ENCODE measurements around the gene EFNA2.

EFNA2 gene

GRCh38 chr19:1349211-1349610, 63.5 kb downstream of the EFNA2 start:
- no peak for TF ChIP-seq CTCF (conservative IDR thresholded peaks at IDR 0.05; ENCODE audit: low read depth, low read length)
- H3K4me3 ChIP-seq (ENCODE audit: low read length), result no peak overlapping the region
- DNase-seq (ENCODE audit: low read depth), result no peak

GRCh38 chr19:1350867-1351266, 65.2 kb downstream of the EFNA2 start:
- no peak for TF ChIP-seq CTCF (conservative IDR thresholded peaks at IDR 0.05; ENCODE audit: low read depth, low read length)
- DNase-seq (ENCODE audit: low read depth), result no peak

More at GRCh38 chr19:1350867-1351266, 65.2 kb downstream of the EFNA2 start:
- H3K4me3 ChIP-seq (ENCODE audit: low read length), result no peak overlapping the region

Measured in retinal pigment epithelial cell (primary cell).